Measurements from ENCODE around the gene NES.

DNA sequence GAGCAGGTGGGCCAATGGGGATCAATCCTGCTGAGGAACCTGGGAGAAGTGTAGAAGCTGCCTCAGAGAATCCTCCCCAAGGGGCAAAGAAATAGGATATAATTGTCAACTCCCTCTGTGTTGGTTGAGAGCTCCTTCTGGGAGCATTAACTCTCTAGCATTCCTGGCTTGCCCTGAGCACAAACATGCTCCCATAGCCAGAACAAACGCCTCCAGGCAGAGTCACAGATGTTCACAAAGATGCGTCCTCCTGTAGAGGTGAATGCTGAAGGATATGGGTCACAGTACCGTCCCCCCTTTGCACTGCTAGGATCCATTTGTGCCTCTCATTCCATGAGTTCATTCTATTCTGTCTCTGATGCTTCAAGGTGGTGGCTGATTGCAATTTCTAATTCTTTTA, 44.9 kb downstream of the NES start:
- TF ChIP-seq EZH2 (IDR thresholded peaks at IDR 0.05; ENCODE audit: insufficient read depth, poor library complexity, severe bottlenecking): no peak
- no peak for TF ChIP-seq EZH2phosphoT487 (IDR thresholded peaks at IDR 0.05; ENCODE audit: insufficient read depth, low read depth)
